Measurements from ENCODE around the gene SPTY2D1. TPM values are rescaled to one million over a fixed set of nuclear protein-coding genes. Genes with fewer than 3 reads are reported as not detected.
"Not testable (repeated sequence)": the region's sequence is repeated elsewhere in the genome, so short reads cannot be mapped to it uniquely, and the experiment has no call there.

The SPTY2D1 gene
- total and polyA plus RNA-seq, 5 experiments from 2014 or later: 4.7 to 20.1 (median 11.0) TPM

DNA sequence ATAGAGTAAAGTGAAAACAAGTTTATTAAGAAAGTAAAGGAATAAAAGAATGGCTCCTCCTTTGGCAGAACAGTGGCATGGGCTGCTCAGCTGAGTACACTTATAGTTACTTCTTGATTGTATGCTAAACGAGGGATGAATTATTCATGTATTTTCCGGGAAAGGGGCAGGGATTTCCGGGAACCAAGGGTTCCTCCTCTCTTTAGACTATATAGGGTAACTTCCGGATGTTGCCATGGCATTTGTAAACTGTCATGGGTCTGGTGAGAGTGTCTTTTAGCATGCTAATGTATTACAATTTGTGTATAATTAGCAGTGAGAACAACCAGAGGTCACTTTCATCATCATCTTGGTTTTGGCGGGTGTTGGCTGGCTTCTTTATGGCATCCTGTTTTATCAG lies 23.5 kb upstream of the SPTY2D1 start:
- Mint-ChIP-seq H3K27ac (peak overlapping the region in 1 of 10 donors; percentile 25), H3K4me1 (peaks cover 0 to 3% (median 0%) of the 10 kb centered on the region in 4 donors), H3K9me3 (peaks cover 0 to 5% (median 0%) of the 10 kb centered on the region in 9 donors), H3K36me3 (no peaks in the 10 kb centered on the region), H3K4me3 (no peak overlapping the region), H3K27me3 (peaks cover 0 to 7% (median 0%) of the 10 kb centered on the region in 5 donors)
- ATAC-seq (no peak), DNase-seq (no peak)
- POLR2A ChIA-PET: no interaction called here

DNA sequence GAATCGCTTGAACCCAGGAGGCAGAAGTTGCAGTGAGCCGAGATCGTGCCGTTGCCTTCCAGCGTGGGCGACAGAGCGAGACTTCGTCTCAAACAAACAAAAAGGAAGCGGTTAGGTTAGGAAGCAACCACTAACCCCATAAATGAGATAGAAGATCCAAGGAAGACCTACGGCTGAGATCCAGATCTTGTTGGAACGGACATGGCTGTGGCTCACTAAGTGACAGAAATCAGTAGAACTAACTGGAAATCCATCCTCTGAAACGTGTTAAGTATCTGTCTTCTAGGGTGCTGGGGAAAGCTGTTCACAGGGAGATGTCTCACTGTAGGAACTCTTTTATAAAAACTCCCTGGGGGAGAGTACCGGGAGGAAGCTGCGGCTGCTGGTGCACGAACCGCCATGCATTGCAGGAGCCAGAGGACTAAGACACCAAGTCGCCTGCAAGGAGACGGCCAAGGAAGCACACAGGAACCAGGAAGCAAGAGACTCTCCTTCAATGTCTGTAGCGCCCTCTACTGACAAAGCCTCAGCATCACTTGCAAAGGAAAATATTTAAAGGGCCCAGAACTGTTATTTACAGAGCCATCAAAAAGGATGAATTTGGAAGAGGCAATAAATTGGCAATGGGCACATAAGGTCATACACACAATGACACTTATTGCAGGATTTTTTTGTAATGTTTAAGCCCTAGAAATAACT lies 16.9 kb upstream of the SPTY2D1 start:
- Mint-ChIP-seq H3K4me1 (peaks cover 0 to 1% (median 0%) of the 10 kb centered on the region in 4 donors), H3K9me3 (no peaks in the 10 kb centered on the region), H3K4me3 (no peak overlapping the region), H3K36me3 (no peaks in the 10 kb centered on the region), H3K27me3 (no peaks in the 10 kb centered on the region), H3K27ac (peak overlapping the region in 4 of 10 donors; percentile 57 to 84 (median 65))
- DNase-seq (peak in 3 of 10 donors; percentile 14 to 32 (median 17)), ATAC-seq (no peak)
- POLR2A ChIA-PET: no interaction called here

DNA sequence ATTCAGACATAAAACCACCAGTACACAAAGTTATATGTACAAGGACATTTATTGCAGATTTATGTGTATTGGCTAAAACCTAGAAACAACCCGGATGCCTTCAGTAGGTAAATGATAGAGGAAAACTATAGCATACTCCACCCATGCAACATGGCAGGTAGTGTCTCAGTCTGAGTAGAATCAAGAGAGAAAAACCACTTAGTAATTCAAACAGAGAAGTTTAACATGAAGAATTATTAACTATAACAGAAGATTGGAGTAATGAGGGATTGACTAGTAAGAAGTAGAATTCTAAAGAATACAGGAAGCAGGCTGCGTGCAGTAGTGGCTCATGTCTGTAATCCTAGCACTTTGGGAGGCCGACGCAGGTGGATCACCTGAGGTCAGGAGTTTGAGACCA lies 16.2 kb upstream of the SPTY2D1 start:
- Mint-ChIP-seq H3K9me3 (no peaks in the 10 kb centered on the region), H3K27me3 (no peaks in the 10 kb centered on the region), H3K4me1 (peaks cover 0 to 1% (median 0%) of the 10 kb centered on the region in 4 donors), H3K36me3 (no peaks in the 10 kb centered on the region), H3K27ac (peak overlapping the region in 1 of 10 donors; percentile 15), H3K4me3 (no peak overlapping the region)
- ATAC-seq (no peak), DNase-seq (no peak)
- POLR2A ChIA-PET: no interaction called here

DNA sequence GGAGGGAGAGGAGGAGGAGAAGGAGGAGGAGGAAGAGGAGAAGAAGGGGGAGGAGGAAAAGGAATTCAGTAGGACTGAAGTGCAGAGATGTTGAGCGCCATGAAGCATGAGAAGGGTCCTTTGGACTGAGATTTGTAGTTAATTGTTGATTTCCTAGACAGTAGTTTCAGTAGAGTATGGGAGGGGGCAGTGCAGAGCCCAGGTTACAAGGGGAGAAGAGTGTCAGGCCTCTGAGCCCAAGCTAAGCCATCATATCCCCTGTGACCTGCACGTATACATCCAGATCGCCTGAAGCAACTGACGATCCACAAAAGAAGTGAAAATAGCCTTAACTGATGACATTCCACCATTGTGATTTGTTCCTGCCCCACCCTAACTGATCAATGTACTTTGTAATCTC lies 8.9 kb upstream of the SPTY2D1 start:
- peak in 1 of 2 donors; percentile 45 for ATAC-seq
- H3K36me3 Mint-ChIP-seq, H3K27me3 Mint-ChIP-seq, POLR2A ChIA-PET, H3K9me3 Mint-ChIP-seq, H3K4me1 Mint-ChIP-seq, DNase-seq, H3K4me3 Mint-ChIP-seq: not testable (repeated sequence)
- H3K27ac Mint-ChIP-seq: peak overlapping the region in 2 of 10 donors; percentile 17 to 40

DNA sequence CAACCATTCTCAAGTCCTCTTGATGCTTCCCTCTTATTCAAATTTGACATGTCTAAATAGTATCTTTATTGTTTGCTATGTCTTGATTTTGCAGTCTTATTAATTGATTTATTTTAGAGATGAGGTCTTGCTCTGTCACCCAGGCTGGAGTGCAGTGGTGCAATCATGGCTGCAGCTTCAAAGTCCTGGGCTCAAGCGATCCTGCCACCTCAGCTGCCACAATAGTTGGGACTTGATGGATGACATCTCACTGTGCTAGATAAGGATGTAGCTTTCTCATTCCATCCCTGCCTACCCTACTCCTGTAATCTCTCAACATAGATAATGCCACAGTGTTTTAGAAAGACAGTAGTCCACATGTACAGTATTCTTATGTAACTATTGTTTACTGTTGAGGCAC lies 7.5 kb upstream of the SPTY2D1 start:
- Mint-ChIP-seq H3K36me3 (no peaks in the 10 kb centered on the region), H3K4me1 (no peaks in the 10 kb centered on the region), H3K9me3 (no peaks in the 10 kb centered on the region), H3K27me3 (peaks cover 0 to 3% (median 0%) of the 10 kb centered on the region in 5 donors), H3K27ac (no peak overlapping the region), H3K4me3 (no peak overlapping the region)
- DNase-seq (no peak), ATAC-seq (no peak)
- POLR2A ChIA-PET: interaction anchor here (1.1 kb wide), 1 partner anchor 8 kb away, joined by 6 read pairs; no protein-coding TSS in a partner anchor

DNA sequence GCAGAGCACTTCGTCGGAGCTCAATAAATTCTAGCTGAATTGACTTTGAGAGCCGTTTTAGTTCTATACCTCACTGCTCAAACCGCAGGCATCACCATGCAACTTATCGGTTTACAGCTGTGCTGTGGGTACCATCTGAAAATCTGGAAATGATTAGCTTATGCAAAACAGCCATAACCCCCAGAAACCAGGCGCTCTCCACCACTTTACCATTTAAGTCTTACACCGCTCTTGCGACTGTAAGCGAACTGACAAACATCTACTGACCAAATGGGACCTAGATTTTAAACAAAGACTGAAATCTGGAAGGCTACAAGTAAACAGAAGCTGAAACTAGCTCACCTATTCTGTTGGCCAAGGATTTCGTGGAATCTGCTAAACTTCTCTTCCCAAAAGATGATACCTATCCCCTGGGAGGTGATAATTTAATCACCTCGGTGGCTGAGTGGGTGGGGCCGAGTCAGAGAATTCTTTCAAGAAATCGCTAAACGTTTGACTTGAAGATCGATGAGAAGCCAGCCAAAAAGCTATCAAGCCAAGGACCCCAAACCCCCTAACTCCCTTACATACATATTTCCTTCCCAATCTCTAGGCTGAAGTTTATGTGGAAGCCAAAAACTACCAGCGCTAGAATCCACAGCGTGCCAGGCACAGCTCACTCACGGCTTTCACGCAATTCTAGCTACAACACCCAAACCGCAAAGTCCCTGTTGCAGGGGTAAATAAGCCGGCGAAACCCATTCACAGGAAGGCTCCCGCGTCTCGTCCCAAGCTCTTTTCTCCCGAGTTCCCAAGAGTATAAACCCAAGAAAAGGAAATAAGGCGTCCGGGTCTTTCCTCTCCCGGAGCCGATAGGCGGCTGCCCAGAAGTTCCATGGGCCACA lies 644 bp downstream of the SPTY2D1 start:
- Mint-ChIP-seq H3K4me3 (peak overlapping the region; percentile 87 to 96 (median 94)), H3K27me3 (peaks cover 0 to 1% (median 0%) of the 10 kb centered on the region in 5 donors), H3K9me3 (no peaks in the 10 kb centered on the region), H3K36me3 (peaks cover 0 to 4% (median 0%) of the 10 kb centered on the region in 3 donors), H3K27ac (peak overlapping the region; percentile 95 to 100 (median 99)), H3K4me1 (peaks cover 10 to 49% (median 45%) of the 10 kb centered on the region in 4 donors)
- peak in 3 of 10 donors; percentile 2 to 13 (median 5) for DNase-seq
- peak in 1 of 2 donors; percentile 6 for ATAC-seq
- POLR2A ChIA-PET: interaction anchor here (0.6 to 3.7 kb wide), 15 partner anchors 9 to 312 kb away, joined by 3 to 35 read pairs (median 7); partner anchors contain the start of genes GTF2H1, HPS5, LDHA and TMEM86A

DNA sequence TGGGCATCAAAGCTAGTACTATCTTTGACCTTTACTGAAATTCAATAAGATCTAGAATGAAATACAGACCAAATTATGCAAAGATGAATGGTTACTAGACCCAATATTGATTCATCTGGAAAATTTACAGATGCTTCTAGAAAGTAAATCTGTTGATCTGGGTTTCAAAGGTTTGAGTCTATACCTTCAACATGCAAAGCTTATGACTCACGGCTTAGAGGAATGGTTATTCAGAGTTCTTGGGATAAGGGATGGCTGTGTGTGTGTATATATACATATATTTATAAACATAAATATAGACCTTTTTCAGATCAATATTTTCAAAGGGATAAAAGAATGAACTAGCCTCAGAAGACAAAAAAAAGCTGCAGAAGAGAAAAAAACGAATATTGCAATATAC lies 1.3 kb downstream of the SPTY2D1 start:
- peaks cover 0 to 1% (median 0%) of the 10 kb centered on the region in 5 donors for H3K27me3 Mint-ChIP-seq
- no peaks in the 10 kb centered on the region for H3K9me3 Mint-ChIP-seq
- peak overlapping the region; percentile 87 to 96 (median 94) for H3K4me3 Mint-ChIP-seq
- peaks cover 10 to 55% (median 51%) of the 10 kb centered on the region in 4 donors for H3K4me1 Mint-ChIP-seq
- ATAC-seq (no peak), DNase-seq (no peak)
- POLR2A ChIA-PET: interaction anchor here (1.2 to 3.7 kb wide), 9 partner anchors 14 to 311 kb away, joined by 3 to 35 read pairs (median 13); partner anchors contain the start of genes GTF2H1, HPS5, LDHA and TSG101
- H3K27ac Mint-ChIP-seq: peak overlapping the region in 6 of 10 donors; percentile 97 to 100 (median 99)
- H3K36me3 Mint-ChIP-seq: peaks cover 0 to 8% (median 0%) of the 10 kb centered on the region in 3 donors

DNA sequence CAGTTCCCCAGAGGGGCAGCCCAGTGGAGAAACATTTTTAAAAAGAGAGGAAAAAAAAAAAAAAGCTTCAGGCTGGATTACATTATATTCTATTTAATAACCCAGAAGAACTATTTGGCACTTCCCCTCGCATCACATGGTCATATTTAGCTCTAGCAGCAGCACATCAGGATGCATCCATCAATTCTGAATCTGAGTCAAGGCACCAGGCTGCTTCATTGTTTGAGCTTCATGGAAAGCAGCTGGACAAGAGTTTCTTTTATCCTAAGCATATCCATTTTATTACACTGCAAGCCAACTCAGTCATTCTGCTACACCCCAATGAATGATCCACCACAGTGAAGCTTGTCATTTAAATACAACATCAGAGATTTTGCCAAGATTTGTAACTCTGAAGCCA lies 10.0 kb downstream of the SPTY2D1 start:
- H3K27me3 Mint-ChIP-seq: no peaks in the 10 kb centered on the region
- no peak for ATAC-seq
- H3K4me1 Mint-ChIP-seq: peaks cover 10 to 63% (median 47%) of the 10 kb centered on the region in 4 donors
- no peak overlapping the region for H3K4me3 Mint-ChIP-seq
- POLR2A ChIA-PET: interaction anchor here (0.7 kb wide), 1 partner anchor 1328 kb away, joined by 3 read pairs; no protein-coding TSS in a partner anchor
- peaks cover 4 to 29% (median 11%) of the 10 kb centered on the region in 3 donors for H3K36me3 Mint-ChIP-seq
- H3K27ac Mint-ChIP-seq: peak overlapping the region in 1 of 10 donors; percentile 6
- DNase-seq: no peak
- peaks cover 0 to 4% (median 0%) of the 10 kb centered on the region in 9 donors for H3K9me3 Mint-ChIP-seq

DNA sequence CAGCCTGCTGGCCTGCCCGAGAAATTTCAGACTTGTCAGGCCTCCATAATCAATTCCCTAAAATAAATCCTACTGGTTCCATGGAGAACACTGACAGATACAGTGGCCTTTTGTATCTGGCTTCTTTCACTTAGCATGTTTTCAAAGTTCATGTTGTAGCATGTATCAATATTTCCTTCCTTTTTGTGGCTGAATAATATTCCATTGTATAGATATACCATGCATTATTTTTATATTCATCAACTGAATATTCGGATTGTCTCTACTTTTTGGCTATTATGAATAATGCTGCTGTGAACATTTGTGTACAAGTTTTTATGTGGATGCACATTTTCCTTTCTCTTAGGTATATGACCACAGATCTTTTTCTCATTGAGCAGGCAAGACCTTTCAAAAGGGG lies 10.4 kb downstream of the SPTY2D1 start:
- POLR2A ChIA-PET: no interaction called here
- H3K4me3 Mint-ChIP-seq: no peak overlapping the region
- peak overlapping the region in 1 of 10 donors; percentile 6 for H3K27ac Mint-ChIP-seq

DNA sequence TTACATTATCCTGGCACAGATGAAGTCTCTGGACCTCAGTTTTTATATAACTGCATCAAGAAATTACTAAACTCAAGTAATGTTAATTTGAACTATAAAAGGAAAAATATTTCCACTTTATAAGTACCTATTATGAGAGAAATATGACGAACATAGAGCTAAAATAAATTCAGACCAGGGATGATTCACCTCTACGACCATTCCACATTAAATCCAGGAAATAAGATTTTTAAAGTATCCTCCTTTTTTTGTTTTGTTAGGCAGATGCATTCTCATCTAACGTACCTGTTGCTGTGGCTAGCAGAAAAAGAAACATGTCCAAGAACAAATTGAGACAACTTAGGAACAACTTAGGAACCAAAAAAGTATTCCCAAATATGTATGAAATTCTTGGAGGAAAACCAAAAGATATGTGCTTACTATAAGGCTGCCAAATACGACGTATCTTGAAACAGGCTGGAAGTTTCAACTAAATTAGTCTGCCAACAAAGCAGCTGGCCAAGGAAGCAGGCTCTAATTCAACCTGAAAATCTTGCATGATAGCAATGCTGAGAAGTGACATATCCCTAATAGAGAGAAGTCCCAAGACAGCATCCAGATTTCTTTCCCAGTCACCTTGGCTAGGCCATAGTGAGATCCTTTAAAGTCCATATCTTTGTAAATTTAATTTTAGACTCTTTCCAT lies 15.7 kb downstream of the SPTY2D1 start:
- no peak for ATAC-seq
- Mint-ChIP-seq H3K36me3 (peaks cover 6 to 36% (median 19%) of the 10 kb centered on the region in 3 donors), H3K4me3 (peak overlapping the region; percentile 32 to 78 (median 72)), H3K27ac (peak overlapping the region in 9 of 10 donors; percentile 0 to 83 (median 28)), H3K27me3 (no peaks in the 10 kb centered on the region), H3K4me1 (peaks cover 21 to 64% (median 58%) of the 10 kb centered on the region in 4 donors), H3K9me3 (no peaks in the 10 kb centered on the region)
- DNase-seq: no peak
- POLR2A ChIA-PET: interaction anchor here (0.6 to 4.7 kb wide), 6 partner anchors 12 to 93 kb away, joined by 3 to 24 read pairs (median 4); partner anchors contain the start of genes SPTY2D1 and TSG101

More for the DNA sequence above, 10.4 kb downstream of the SPTY2D1 start:
- H3K36me3 Mint-ChIP-seq: peaks cover 4 to 25% (median 11%) of the 10 kb centered on the region in 3 donors
- H3K27me3 Mint-ChIP-seq: no peaks in the 10 kb centered on the region
- DNase-seq (no peak), ATAC-seq (no peak)
- H3K4me1 Mint-ChIP-seq: peaks cover 14 to 63% (median 47%) of the 10 kb centered on the region in 4 donors
- peaks cover 0 to 4% (median 0%) of the 10 kb centered on the region in 9 donors for H3K9me3 Mint-ChIP-seq

DNA sequence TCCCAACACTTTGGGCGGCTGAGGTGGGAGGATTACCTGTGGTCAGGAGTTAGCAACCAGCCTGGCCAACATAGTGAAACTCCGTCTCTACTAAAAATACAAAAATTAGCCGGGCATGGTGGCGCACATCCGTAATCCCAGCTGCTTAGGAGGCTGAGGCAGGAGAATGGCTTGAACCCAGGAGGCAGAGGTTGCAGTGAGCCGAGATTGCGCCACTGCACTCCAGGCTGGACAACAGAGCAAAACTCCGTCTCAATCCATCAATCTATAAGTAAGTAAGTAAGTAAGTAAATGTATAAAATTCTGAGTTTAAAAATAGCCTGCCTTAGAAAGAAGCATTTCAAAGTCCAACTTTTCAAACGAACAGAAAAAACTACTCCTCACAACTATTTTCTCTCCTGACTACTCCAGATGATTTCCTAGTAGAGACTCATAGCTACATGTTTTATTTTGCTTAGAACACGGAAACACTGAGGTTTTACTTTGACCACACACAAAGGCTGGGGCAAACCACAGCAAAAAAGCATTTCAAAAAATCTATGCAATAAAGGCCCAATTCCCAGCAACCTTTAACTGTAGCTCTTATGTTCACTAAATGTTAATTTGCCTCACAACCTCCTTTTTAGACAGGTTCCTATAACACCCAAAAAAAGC lies 16.3 kb downstream of the SPTY2D1 start:
- POLR2A ChIA-PET: interaction anchor here (0.6 to 4.7 kb wide), 7 partner anchors 12 to 92 kb away, joined by 3 to 24 read pairs (median 4); partner anchors contain the start of genes SPTY2D1 and TSG101
- Mint-ChIP-seq H3K4me1 (peaks cover 23 to 64% (median 59%) of the 10 kb centered on the region in 4 donors), H3K9me3 (no peaks in the 10 kb centered on the region), H3K36me3 (peaks cover 6 to 43% (median 23%) of the 10 kb centered on the region in 3 donors), H3K4me3 (peak overlapping the region; percentile 32 to 78 (median 72)), H3K27me3 (no peaks in the 10 kb centered on the region), H3K27ac (peak overlapping the region in 9 of 10 donors; percentile 0 to 83 (median 28))
- DNase-seq (peak in 8 of 10 donors; percentile 31 to 82 (median 60)), ATAC-seq (peak; percentile 96)
